DMS 273 treated with DMSO at 0.1 percent for 48 hours (cell line): ENCODE measurements around the gene IGSF6.
"Not testable (repeated sequence)": the region's sequence is repeated elsewhere in the genome, so short reads cannot be mapped to it uniquely, and the experiment has no call there.

Experiments used
- DNase-seq: peaks from one replicate; lab custom pipeline; 2025; lab: John Stamatoyannopoulos, UW

The IGSF6 gene

GRCh38 chr16:21629616-21630539 lies 22.5 kb downstream of the IGSF6 start:
- not testable (repeated sequence) for DNase-seq

- no peak for DNase-seq
Measured at GRCh38 chr16:21628772-21629171, 23.6 kb downstream of the IGSF6 start.

GRCh38 chr16:21628121-21628726 lies 24.2 kb downstream of the IGSF6 start:
- no peak for DNase-seq

- DNase-seq, result no peak
Measured at GRCh38 chr16:21626659-21627277, 25.6 kb downstream of the IGSF6 start.

GRCh38 chr16:21625026-21625425 lies 27.4 kb downstream of the IGSF6 start:
- no peak for DNase-seq

- DNase-seq, result no peak
Measured at GRCh38 chr16:21622545-21622944, 29.9 kb downstream of the IGSF6 start.

- DNase-seq, result no peak
Measured at GRCh38 chr16:21620592-21620991, 31.8 kb downstream of the IGSF6 start.

- DNase-seq, result no peak
Measured at GRCh38 chr16:21619765-21620425, 32.5 kb downstream of the IGSF6 start.

- DNase-seq, result no peak
Measured at GRCh38 chr16:21618281-21618680, 34.1 kb downstream of the IGSF6 start.

GRCh38 chr16:21617607-21618006 lies 34.8 kb downstream of the IGSF6 start:
- no peak for DNase-seq

GRCh38 chr16:21614896-21615295 lies 37.5 kb downstream of the IGSF6 start:
- no peak for DNase-seq

- DNase-seq, result no peak
Measured at GRCh38 chr16:21613781-21614180, 38.6 kb downstream of the IGSF6 start.

- DNase-seq, result no peak
Measured at GRCh38 chr16:21613361-21613760, 39.0 kb downstream of the IGSF6 start.

- DNase-seq, result no peak
Measured at GRCh38 chr16:21611556-21612384, 40.6 kb downstream of the IGSF6 start.

GRCh38 chr16:21611198-21611555 lies 41.2 kb downstream of the IGSF6 start:
- DNase-seq, result no peak

- DNase-seq, result no peak
Measured at GRCh38 chr16:21610766-21611165, 41.6 kb downstream of the IGSF6 start.

GRCh38 chr16:21610006-21610544 lies 42.3 kb downstream of the IGSF6 start:
- DNase-seq, result no peak

GRCh38 chr16:21608639-21609328 lies 43.6 kb downstream of the IGSF6 start:
- DNase-seq, result no peak

- DNase-seq, result not testable (repeated sequence)
Measured at GRCh38 chr16:21605848-21606247, 46.6 kb downstream of the IGSF6 start.

GRCh38 chr16:21603928-21604327 lies 48.5 kb downstream of the IGSF6 start:
- DNase-seq, result no peak

GRCh38 chr16:21602785-21603184 lies 49.6 kb downstream of the IGSF6 start:
- no peak for DNase-seq
